GM18951 (cell line): Measurements from ENCODE around the gene TTC9C.

Experiments
- POLR2A ChIP-seq: IDR thresholded peaks from 4 replicates; pipeline ENCODE4 v1.6.1; 2011; ENCODE audit warnings: mild to moderate bottlenecking; ENCODE audit not compliant: insufficient read length, insufficient read depth; ENCODE audit errors: extremely low read depth
- in situ Hi-C: fragments of 300-500 bp; cut with MboI; formaldehyde crosslinking; loops from one replicate; pipeline ENCODE4 v1.12.0; 2022; ENCODE audit warnings: low sequenced_read_pairs, mixed read lengths, inconsistent platforms; ENCODE audit not compliant: unreplicated experiment

The TTC9C gene

GRCh38 chr11:62775646-62776045 lies 47.4 kb downstream of the TTC9C start:
- TF ChIP-seq POLR2A: no peak
- in situ Hi-C loops: no loop called here

GRCh38 chr11:62777389-62777788 lies 49.1 kb downstream of the TTC9C start:
- TF ChIP-seq POLR2A: no peak
- in situ Hi-C loops: no loop called here

GRCh38 chr11:62778441-62778840 lies 50.2 kb downstream of the TTC9C start:
- TF ChIP-seq POLR2A: no peak
- in situ Hi-C loops: no loop called here

GRCh38 chr11:62782753-62783152 lies 54.5 kb downstream of the TTC9C start:
- in situ Hi-C loops: no loop called here
- TF ChIP-seq POLR2A: no peak

GRCh38 chr11:62786318-62787004 lies 58.2 kb downstream of the TTC9C start:
- no peak for TF ChIP-seq POLR2A
- in situ Hi-C loops: no loop called here

GRCh38 chr11:62787005-62787759 lies 58.9 kb downstream of the TTC9C start, which contains the start of gene TMEM179B:
TSS of gene TMEM179B (plus strand) at chr11:62787402. CDS start at chr11:62787432, 30 bp downstream.
- in situ Hi-C loops: no loop called here
- peak; percentile 99 for TF ChIP-seq POLR2A
